Inferior parietal cortex (tissue), 1 donor: ENCODE measurements around the gene ACSM3.
A peak's percentile ranks its signal among the peaks of the same experiment; 100 is the strongest.
"Not testable (repeated sequence)": the region's sequence is repeated elsewhere in the genome, so short reads cannot be mapped to it uniquely, and the experiment has no call there.

ENCODE experiments used
- DNase-seq: peaks from one replicate; pipeline ENCODE4 v3.0.0-alpha.2; 2016; ENCODE audit errors: extremely low spot score

Gene ACSM3

GRCh38 chr16:20763461-20764232 is at the start of gene ACSM3:
ACSM3 (plus strand) TSS chr16:20764014; CDS start chr16:20770035, 6,021 bp downstream.
- peak; percentile 32 for DNase-seq

GRCh38 chr16:20717718-20718117 is 46.1 kb upstream of the ACSM3 start:
- DNase-seq: not testable (repeated sequence)

GRCh38 chr16:20720251-20720650 is 43.6 kb upstream of the ACSM3 start:
- DNase-seq: no peak

GRCh38 chr16:20726661-20727060 is 37.2 kb upstream of the ACSM3 start:
- DNase-seq: no peak

GRCh38 chr16:20727181-20727580 is 36.6 kb upstream of the ACSM3 start:
- DNase-seq: no peak

GRCh38 chr16:20729141-20729540 is 34.7 kb upstream of the ACSM3 start:
- no peak for DNase-seq

- no peak for DNase-seq
Observed at GRCh38 chr16:20734056-20734455, 29.8 kb upstream of the ACSM3 start.

- DNase-seq: no peak
Observed at GRCh38 chr16:20734782-20735181, 29.0 kb upstream of the ACSM3 start.

- DNase-seq: no peak
Observed at GRCh38 chr16:20735490-20735889, 28.3 kb upstream of the ACSM3 start.

- no peak for DNase-seq
Observed at GRCh38 chr16:20740007-20740883, 23.6 kb upstream of the ACSM3 start.

GRCh38 chr16:20740901-20741521 is 22.8 kb upstream of the ACSM3 start:
- DNase-seq: peak; percentile 81

GRCh38 chr16:20741554-20742285 is 22.1 kb upstream of the ACSM3 start, which contains the start of gene THUMPD1:
THUMPD1 (minus strand) TSS chr16:20741818; CDS start chr16:20741739, 79 bp downstream.
- DNase-seq: peak; percentile 92

- DNase-seq: no peak
Observed at GRCh38 chr16:20743591-20743990, 20.2 kb upstream of the ACSM3 start.

- DNase-seq: no peak
Observed at GRCh38 chr16:20744922-20745440, 18.8 kb upstream of the ACSM3 start.

- no peak for DNase-seq
Observed at GRCh38 chr16:20746461-20746860, 17.4 kb upstream of the ACSM3 start.

GRCh38 chr16:20747030-20747816 is 16.6 kb upstream of the ACSM3 start:
- no peak for DNase-seq

- DNase-seq: no peak
Observed at GRCh38 chr16:20749474-20749873, 14.3 kb upstream of the ACSM3 start.

GRCh38 chr16:20750558-20750957 is 13.3 kb upstream of the ACSM3 start:
- no peak for DNase-seq

GRCh38 chr16:20753727-20754126 is 10.1 kb upstream of the ACSM3 start:
- DNase-seq: no peak

GRCh38 chr16:20755238-20755637 is 8.6 kb upstream of the ACSM3 start:
- DNase-seq: no peak
